ENCODE measurements around the gene FAM3A.

FAM3A gene

GRCh38 chrX:154483325-154483724 is 32.7 kb downstream of the FAM3A start:
- DNase-seq (ENCODE audit: insufficient read length, low spot score) (no peak), FAIRE-seq (no peak)

- DNase-seq (ENCODE audit: insufficient read length, low spot score) (no peak), FAIRE-seq (no peak)
Measured at GRCh38 chrX:154482786-154483185, 33.2 kb downstream of the FAM3A start.

GRCh38 chrX:154481911-154482601 is 34.0 kb downstream of the FAM3A start:
- FAIRE-seq (no peak), DNase-seq (ENCODE audit: insufficient read length, low spot score) (no peak)

DNA sequence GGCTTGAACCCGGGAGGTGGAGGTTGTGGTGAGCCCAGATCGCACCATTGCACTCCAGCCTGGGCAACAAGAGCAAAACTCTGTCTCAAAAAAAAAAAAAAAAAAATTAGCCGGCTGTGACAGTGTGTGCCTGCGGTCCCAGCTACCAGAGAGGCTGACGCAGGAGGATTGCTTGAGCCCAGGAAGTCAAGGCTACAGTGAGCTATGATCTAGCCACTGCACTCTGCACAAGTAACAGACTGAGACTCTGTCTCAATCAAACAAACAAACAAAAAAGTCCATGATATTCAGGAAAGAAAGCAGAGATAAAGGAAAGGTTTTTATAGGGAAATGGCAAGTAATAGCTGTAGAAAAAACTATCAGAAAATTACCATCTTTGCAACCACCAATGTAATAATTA is 34.8 kb downstream of the FAM3A start:
- no peak for DNase-seq (ENCODE audit: insufficient read length, low spot score)
- FAIRE-seq: no peak

GRCh38 chrX:154478728-154479622 is 37.1 kb downstream of the FAM3A start, which contains the start of gene LAGE3:
LAGE3 (minus strand) TSS chrX:154479281; CDS start chrX:154478915, 366 bp downstream.
- DNase-seq (ENCODE audit: insufficient read length, low spot score) (peak; percentile 82), FAIRE-seq (peak; percentile 98)

- DNase-seq (ENCODE audit: insufficient read length, low spot score): no peak
- FAIRE-seq: no peak
Measured at GRCh38 chrX:154477891-154478477, 38.0 kb downstream of the FAM3A start.

DNA sequence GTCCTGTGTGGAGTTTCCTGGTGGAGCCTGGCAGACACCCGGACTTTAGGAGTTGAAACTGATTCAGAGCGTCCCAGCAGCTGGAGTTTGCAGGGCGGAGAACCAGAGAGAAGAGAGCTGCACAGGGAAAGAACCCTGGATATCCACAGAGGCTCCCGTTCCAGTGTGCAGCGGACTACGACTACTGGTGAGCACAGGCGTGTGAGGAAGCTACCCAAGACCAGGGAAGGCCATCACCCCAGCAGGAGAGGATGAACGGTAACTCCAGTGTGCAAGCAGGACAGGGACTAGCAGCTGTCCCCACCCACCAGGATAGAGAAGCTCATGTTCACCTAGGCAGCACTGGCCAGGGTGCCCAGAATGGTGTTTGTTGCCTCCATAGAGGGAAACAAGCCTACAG is 39.2 kb downstream of the FAM3A start:
- DNase-seq (ENCODE audit: insufficient read length, low spot score) (no peak), FAIRE-seq (no peak)

GRCh38 chrX:154473683-154474082 is 42.3 kb downstream of the FAM3A start:
- no peak for FAIRE-seq
- DNase-seq (ENCODE audit: insufficient read length, low spot score): no peak

- no peak for FAIRE-seq
- DNase-seq (ENCODE audit: insufficient read length, low spot score): no peak
Measured at GRCh38 chrX:154472685-154473632, 43.1 kb downstream of the FAM3A start.

- FAIRE-seq: no peak
- DNase-seq (ENCODE audit: insufficient read length, low spot score): no peak
Measured at GRCh38 chrX:154471839-154472684, 44.0 kb downstream of the FAM3A start.

GRCh38 chrX:154470914-154471568 is 45.0 kb downstream of the FAM3A start:
- FAIRE-seq (no peak), DNase-seq (ENCODE audit: insufficient read length, low spot score) (no peak)

DNA sequence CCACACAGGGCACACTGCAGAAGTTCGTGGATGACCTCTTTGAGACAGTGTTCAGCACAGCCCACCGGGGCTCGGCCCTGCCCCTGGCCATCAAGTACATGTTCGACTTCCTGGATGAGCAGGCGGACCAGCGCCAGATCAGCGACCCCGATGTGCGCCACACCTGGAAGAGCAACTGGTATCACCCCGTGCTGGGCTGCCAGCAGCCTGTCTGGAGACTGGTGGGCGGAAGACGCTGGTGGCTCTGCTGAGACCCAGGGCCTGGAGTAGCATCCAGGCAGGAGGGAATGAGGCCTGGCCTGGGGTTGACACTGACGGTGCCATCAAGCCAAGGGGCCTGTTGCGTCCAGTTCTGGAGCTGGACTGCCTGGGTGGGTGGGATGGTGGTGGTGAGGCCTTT is 45.6 kb downstream of the FAM3A start:
- FAIRE-seq (no peak), DNase-seq (ENCODE audit: insufficient read length, low spot score) (no peak)

DNA sequence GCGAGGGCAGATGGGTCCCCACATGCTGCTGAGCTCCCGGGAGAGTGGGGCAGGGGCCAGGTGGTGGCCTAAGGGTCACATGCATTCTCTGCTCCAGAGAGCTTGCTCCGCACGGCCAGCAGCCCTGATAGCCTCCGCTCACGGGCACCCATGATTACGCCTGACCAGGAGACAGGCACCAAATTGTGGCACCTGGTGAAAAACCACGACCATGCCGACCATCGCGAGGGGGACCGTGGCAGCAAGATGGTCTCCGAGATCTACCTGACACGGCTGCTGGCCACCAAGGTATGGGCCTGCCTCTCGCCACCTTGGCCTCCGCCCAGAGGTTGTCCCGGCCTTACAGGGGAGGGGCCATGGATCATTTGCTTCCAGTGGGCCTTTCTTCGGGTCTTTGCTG is 46.2 kb downstream of the FAM3A start:
- FAIRE-seq (no peak), DNase-seq (ENCODE audit: insufficient read length, low spot score) (no peak)

- DNase-seq (ENCODE audit: insufficient read length, low spot score) (no peak), FAIRE-seq (no peak)
Measured at GRCh38 chrX:154469114-154469513, 46.9 kb downstream of the FAM3A start.

DNA sequence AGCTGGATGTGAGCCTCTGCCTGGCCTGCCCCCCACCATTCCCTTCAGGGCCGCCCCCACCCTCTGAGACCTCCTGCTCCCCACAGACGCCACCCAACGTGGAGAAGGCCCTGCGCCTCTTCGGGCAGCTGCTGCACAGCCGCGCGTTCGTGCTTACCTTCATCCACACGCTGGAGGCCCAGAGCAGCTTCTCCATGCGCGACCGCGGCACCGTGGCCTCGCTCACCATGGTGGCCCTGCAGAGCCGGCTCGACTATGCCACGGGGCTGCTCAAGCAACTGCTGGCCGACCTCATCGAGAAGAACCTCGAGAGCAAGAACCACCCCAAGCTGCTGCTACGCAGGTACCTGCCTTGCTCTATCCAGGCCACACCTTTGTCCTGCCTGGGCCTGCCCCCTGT is 47.8 kb downstream of the FAM3A start:
- DNase-seq (ENCODE audit: insufficient read length, low spot score) (no peak), FAIRE-seq (no peak)

GRCh38 chrX:154467556-154467955 is 48.5 kb downstream of the FAM3A start:
- DNase-seq (ENCODE audit: insufficient read length, low spot score) (no peak), FAIRE-seq (no peak)

DNA sequence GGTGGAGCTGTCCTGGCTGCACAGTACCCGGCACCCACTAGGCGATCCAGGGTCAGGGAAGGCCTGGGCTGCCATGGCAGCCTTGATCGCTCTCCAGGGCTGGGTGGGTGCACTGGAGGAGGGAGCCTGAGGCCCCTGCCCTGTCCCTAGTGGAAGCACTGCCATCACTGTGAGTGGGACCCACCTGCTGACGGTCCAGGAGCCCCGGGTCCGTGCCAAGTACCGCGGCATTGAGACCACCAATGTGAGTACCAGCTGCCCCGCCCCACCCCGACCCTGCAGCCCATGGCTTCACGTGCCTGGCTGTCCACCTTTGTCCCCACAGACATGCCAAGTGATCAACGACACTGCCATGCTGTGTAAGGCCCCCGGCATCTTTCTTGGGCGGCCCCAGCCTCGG is 49.1 kb downstream of the FAM3A start:
- FAIRE-seq: no peak

GRCh38 chrX:154466036-154466435 is 50.0 kb downstream of the FAM3A start:
- DNase-seq (ENCODE audit: insufficient read length, low spot score) (no peak), FAIRE-seq (no peak)

More for the DNA sequence above, 49.1 kb downstream of the FAM3A start:
- no peak for DNase-seq (ENCODE audit: insufficient read length, low spot score)

DNA sequence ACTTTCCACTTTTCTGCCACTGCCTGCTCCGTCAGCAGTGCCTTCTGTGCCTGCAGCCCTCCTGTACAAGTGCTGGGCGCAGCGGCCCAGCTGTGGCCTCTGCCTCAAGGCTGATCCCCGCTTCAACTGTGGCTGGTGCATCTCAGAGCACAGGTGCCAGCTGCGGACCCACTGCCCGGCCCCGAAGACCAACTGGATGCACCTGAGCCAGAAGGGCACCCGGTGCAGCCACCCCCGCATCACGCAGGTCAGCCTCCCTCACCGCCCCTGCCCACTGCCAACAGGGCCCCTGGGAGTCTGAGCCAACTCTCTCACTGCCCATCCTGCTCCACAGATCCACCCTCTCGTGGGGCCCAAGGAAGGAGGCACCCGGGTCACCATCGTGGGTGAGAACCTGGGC is 50.4 kb downstream of the FAM3A start:
- no peak for FAIRE-seq
- DNase-seq (ENCODE audit: insufficient read length, low spot score): no peak

Measured in GM19239 (cell line).